HepG2 (cell line): Measurements from ENCODE around the gene CLDN5. TPM values are rescaled to one million over a fixed set of nuclear protein-coding genes. Genes with fewer than 3 reads are reported as not detected.
A peak's percentile ranks its signal among the peaks of the same experiment; 100 is the strongest.

Source experiments
- ATAC-seq: fragments of 200-7000 bp; cut with Tn5 transposase; 3 replicates; pipeline ENCODE4 v1.9.1; 2020; ENCODE audit warnings: mild to moderate bottlenecking, moderate library complexity
- BruUV-seq: library from RNA; stranded (reverse); fragments of 400-500 nt; replicated peaks from 2 replicates; lab custom pipeline; 2021; lab: Mats Ljungman, UMichigan
- CTCF ChIA-PET: fragments of 300-600 bp; formaldehyde crosslinking; extraction: SDS; loops from one replicate; lab custom pipeline; 2021; ENCODE audit warnings: low total read pairs, inconsistent platforms, low intra/inter-chr PET ratio; lab: Yijun Ruan, JAX
- POLR2A ChIA-PET: fragments of 350-600 bp; sonication (Branson Sonifier 250); formaldehyde crosslinking; loops from one replicate; lab custom pipeline; 2020; ENCODE audit warnings: antibody characterized with exemption, inconsistent platforms; lab: Yijun Ruan, JAX
- DNase-seq: peaks from one replicate; pipeline ENCODE4 v3.0.0-alpha.2; 2015; ENCODE audit warnings: low spot score
- FAIRE-seq: peaks from 3 replicates; lab custom pipeline; 2011; peaks lifted over from hg19 to GRCh38; lab: Jason Lieb, UNC
- H2AFZ ChIP-seq: one replicate; pipeline ENCODE4 v1.6.1; 2011; ENCODE audit warnings: low read length, inconsistent platforms
- H3K27ac ChIP-seq: fragments of 300-600 bp; 3 replicates; pipeline ENCODE4 v1.8.0; 2011; ENCODE audit warnings: mixed run types, mild to moderate bottlenecking, mixed read lengths, low read length, inconsistent platforms; ENCODE audit not compliant: insufficient read depth; ENCODE audit errors: extremely low read length
- H3K27me3 ChIP-seq, 2 experiments: fragments of 200-600 bp in 1 of 2; 2 replicates in 1 of 2; 3 replicates in 1 of 2; pipeline versions ENCODE4 v1.6.0 to v1.8.0; 2011; ENCODE audit warnings: low read length in 2 of 2, mild to moderate bottlenecking in 2 of 2, moderate library complexity in 2 of 2, inconsistent platforms in 1 of 2; ENCODE audit not compliant: insufficient read depth in 2 of 2, control insufficient read depth in 1 of 2
- H3K36me3 ChIP-seq, 2 experiments: fragments of 200-600 bp in 1 of 2; replicated peaks in 1 of 2; 2 replicates in 1 of 2; 3 replicates in 1 of 2; pipeline versions ENCODE4 v1.5.1 to v1.8.0; 2011; ENCODE audit warnings: low read length in 2 of 2, inconsistent platforms in 1 of 2; ENCODE audit not compliant: insufficient read depth in 2 of 2, control insufficient read depth in 1 of 2
- H3K4me1 ChIP-seq: 2 replicates; pipeline ENCODE4 v1.5.1; 2012; ENCODE audit warnings: low read length, inconsistent platforms; ENCODE audit not compliant: insufficient read depth
- H3K4me2 ChIP-seq: 2 replicates; pipeline ENCODE4 v1.6.0; 2011; ENCODE audit warnings: low read depth, low read length, inconsistent platforms
- H3K4me3 ChIP-seq, 3 experiments: fragments of 200-600 bp in 1 of 3; sonication (generic), shearing (Covaris generic) in 1 of 3; replicated peaks in 1 of 3; 2 replicates each; pipeline ENCODE4 v1.5.1; 2011 to 2016; ENCODE audit warnings: low read length in 3 of 3, inconsistent platforms in 2 of 3, low read depth in 2 of 3, mild to moderate bottlenecking in 2 of 3, control low read depth in 1 of 3, mixed read lengths in 1 of 3; ENCODE audit not compliant: insufficient read depth in 1 of 3
- H3K79me2 ChIP-seq: one replicate; pipeline ENCODE4 v1.6.1; 2011; ENCODE audit warnings: low read length, inconsistent platforms; ENCODE audit not compliant: insufficient read depth
- H3K9ac ChIP-seq: 2 replicates; pipeline ENCODE4 v1.6.0; 2011; ENCODE audit warnings: mild to moderate bottlenecking, low read depth, low read length, inconsistent platforms; ENCODE audit not compliant: insufficient read depth
- H3K9me3 ChIP-seq: 2 replicates; pipeline ENCODE4 v1.5.1; 2012; ENCODE audit warnings: mild to moderate bottlenecking, low read length
- H4K20me1 ChIP-seq: 2 replicates; pipeline ENCODE4 v1.6.0; 2011; ENCODE audit warnings: inconsistent platforms, mild to moderate bottlenecking, low read length, moderate library complexity; ENCODE audit not compliant: insufficient read depth
- FOXO1 ChIP-seq: sonication (generic); formaldehyde crosslinking; IDR thresholded peaks from 2 replicates; pipeline ENCODE4 v1.4.0; 2020; ENCODE audit warnings: missing genetic modification reagents
- MAFK ChIP-seq, 2 experiments: IDR thresholded peaks in 1 of 2; conservative IDR thresholded peaks in 1 of 2; 2 replicates each; pipeline ENCODE4 v1.6.1; 2011; ENCODE audit warnings: improper control_type of control experiment in 2 of 2, low read length in 2 of 2
- NFRKB ChIP-seq: fragments of 450-650 bp; IDR thresholded peaks from 2 replicates; pipeline ENCODE4 v1.6.1; 2017
- PRDM10 ChIP-seq: sonication (generic); formaldehyde crosslinking; IDR thresholded peaks from 2 replicates; pipeline ENCODE4 v1.4.0; 2020; ENCODE audit warnings: low read depth, missing genetic modification reagents
- ZBTB46 ChIP-seq: sonication (generic); formaldehyde crosslinking; IDR thresholded peaks from 2 replicates; pipeline ENCODE4 v1.4.0; 2020; ENCODE audit warnings: mild to moderate bottlenecking, missing genetic modification reagents, borderline replicate concordance
- ZFAT ChIP-seq: sonication (generic); formaldehyde crosslinking; conservative IDR thresholded peaks from 2 replicates; pipeline ENCODE4 v1.8.1; 2023; ENCODE audit warnings: missing genetic modification reagents, inconsistent platforms
- WGBS: methylation state at CpG from one replicate; pipeline ENCODE4 v1.1.6; 2017; ENCODE audit warnings: low lambda C conversion rate; 5-methylcytosine and 5-hydroxymethylcytosine counted together
- in situ Hi-C: cut with HindIII; loops from 2 replicates; pipeline ENCODE4 v1.10.0; 2017; ENCODE audit warnings: low pct_unique_long_range_greater_than_20kb; ENCODE audit not compliant: extremely low pct_ligation_motif_present
- intact Hi-C: fragments of 100-400 bp; cut with micrococcal nuclease; formaldehyde crosslinking; loops from one replicate; pipeline ENCODE4 v1.10.0; 2022; ENCODE audit not compliant: unreplicated experiment
- polyA plus RNA-seq, 8 experiments: library from polyadenylated mRNA; depleted of rRNA in 3 of 8; stranded (reverse) in 7 of 8; unstranded in 1 of 8; fragments of >200 nt; fragmentation: Illumina TruSeq in 4 of 8; extraction: Trizol in 4 of 8; gene quantifications; 2 replicates each; pipeline versions ENCODE4 v1.2.1 to v1.2.3, GENCODE V29; 2011 to 2016; ENCODE audit warnings: low read depth in 4 of 8, missing spikeins in 1 of 8, mixed read lengths in 1 of 8; ENCODE audit not compliant: insufficient read depth in 1 of 8
- total RNA-seq, 5 experiments: library from RNA; depleted of rRNA; stranded (reverse); fragments of >200 nt; fragmentation: Illumina TruSeq; extraction: Trizol; gene quantifications; 2 replicates each; pipeline ENCODE4 v1.2.3, GENCODE V29; 2016; ENCODE audit warnings: low read depth in 1 of 5

Gene CLDN5
- total and polyA plus RNA-seq, 2 of the 13 experiments (the other 11 are each of a cell fraction or from before 2014, with no cell fraction given), result not detected

- TF ChIP-seq NFRKB (no peak), ZBTB46 (CRISPR knock-in tag) (no peak)
Measured at GRCh38 chr22:19503367-19503766, 20.8 kb downstream of the CLDN5 start (continued).

- no peaks in the 10 kb centered on the region for H3K4me1 ChIP-seq
- no peak overlapping the region for H3K27ac ChIP-seq
- H3K36me3 ChIP-seq, result peaks cover 4 to 33% of the 10 kb centered on the region in 2 experiments; a peak in 4 of 5 replicates
- no peaks in the 10 kb centered on the region for H3K27me3 ChIP-seq
- ATAC-seq, result no peak
- intact Hi-C loops, result no loop called here
- H3K9me3 ChIP-seq, result no peaks in the 10 kb centered on the region
- POLR2A ChIA-PET, result no interaction called here
- no peak for FAIRE-seq
- no peaks in the 10 kb centered on the region for H3K79me2 ChIP-seq
- BruUV-seq, result no TSS peak
- CTCF ChIA-PET, result no interaction called here
- no peak overlapping the region for H3K4me2 ChIP-seq
- H4K20me1 ChIP-seq, result no peaks in the 10 kb centered on the region
- in situ Hi-C loops, result no loop called here
- no peak for DNase-seq
- TF ChIP-seq FOXO1 (CRISPR knock-in tag) (no peak), PRDM10 (CRISPR knock-in tag) (no peak), ZFAT (no peak), MAFK (conservative IDR thresholded peaks at IDR 0.05 in 1 of 2, IDR thresholded peaks at IDR 0.05 in 1 of 2; ENCODE audit: low read length in 2 of 2) (peak in 1 of 2 experiments; percentile 16; a peak in 1 of 4 replicates)
- WGBS, result 86% methylated on average over 3 of the region's 3 CpGs
- no peak overlapping the region for H2AFZ ChIP-seq
- H3K4me3 ChIP-seq, result no peak overlapping the region
- no peak overlapping the region for H3K9ac ChIP-seq
Measured at GRCh38 chr22:19501897-19502447, 22.2 kb downstream of the CLDN5 start.
